Pancreas (tissue), 10 donors: ENCODE data around the gene CHST8. TPM values are rescaled to one million over a fixed set of nuclear protein-coding genes. Genes with fewer than 3 reads are reported as not detected.

Source experiments
- ATAC-seq, 4 donors: fragments of 200-7000 bp; cut with Tn5 transposase; one replicate each; pipeline versions ENCODE4 v1.8.0 to v1.9.1; 2020; ENCODE audit warnings: mild to moderate bottlenecking in 4 of 4, moderate library complexity in 4 of 4
- DNase-seq, 6 donors: peaks; one replicate each; pipeline ENCODE4 v3.0.0-alpha.2; 2020
- FAIRE-seq: peaks from 2 replicates; lab custom pipeline; 2012; peaks lifted over from hg19 to GRCh38; lab: Jason Lieb, UNC
- H3K27ac ChIP-seq, 4 donors: fragments of 200-600 bp; sonication (generic); 1 replicate in 3 of 4; 2 replicates in 1 of 4; pipeline versions ENCODE4 v1.5.0 to v1.8.0; 2020
- H3K27me3 ChIP-seq, 4 donors: fragments of 200-600 bp; one replicate each; pipeline ENCODE4 v1.8.0; 2021
- H3K36me3 ChIP-seq, 3 donors: fragments of 200-600 bp; sonication (generic) in 1 of 3; one replicate each; pipeline versions ENCODE4 v1.5.0 to v1.8.0; 2020 to 2021
- H3K4me1 ChIP-seq, 3 donors: fragments of 200-600 bp; one replicate each; pipeline ENCODE4 v1.8.0; 2021
- H3K4me3 ChIP-seq, 4 donors: fragments of 200-600 bp; sonication (generic) in 2 of 4; one replicate each; pipeline versions ENCODE4 v1.5.0 to v1.8.0; 2020 to 2021
- H3K9me3 ChIP-seq, 4 donors: fragments of 200-600 bp; one replicate each; pipeline ENCODE4 v1.8.0; 2021
- CTCF ChIP-seq, 4 donors: fragments of 200-600 bp; sonication (generic) in 3 of 4; IDR thresholded peaks; one replicate each; pipeline versions ENCODE4 v1.5.0 to v1.8.0; 2021; ENCODE audit warnings: antibody characterized with exemption in 4 of 4
- WGBS, 2 donors: extraction: QIAGEN DNeasy Blood & Tissue Kit; methylation state at CpG; one replicate each; pipeline ENCODE4 v1.1.7; 2013; 5-methylcytosine and 5-hydroxymethylcytosine counted together
- intact Hi-C, 3 donors: fragments of 100-400 bp; cut with DNase I; formaldehyde crosslinking; loops; one replicate each; pipeline versions ENCODE4 v1.11.1 to v1.14.2; 2022
- polyA plus RNA-seq, 2 donors: library from polyadenylated mRNA; stranded (reverse); fragments of 200-250 nt; gene quantifications; one replicate each; pipeline ENCODE4 v1.2.3, GENCODE V29; 2013
- total RNA-seq, 6 donors: library from RNA; stranded (reverse); fragmentation: NEBNext Ultra II Directional in 4 of 6; extraction: Animal tissue kit (Norgen Biotek cat#: 25700) in 4 of 6; gene quantifications; one replicate each; pipeline versions ENCODE4 v1.2.1 to v1.2.4, GENCODE V29; 2021 to 2023
- donor health status: healthy with polysubstance abuse.
- donor health status: DM: no; HTN: no; CAD: no; lungs with moderate emphysema.
- donor health status: DM: no; HTN: no; CAD: no.
- donor health status: control.
- donor health status: control.
- donor health status: Bipolar disorder and iron deficiency.
- donor health status: DM: yes; HTN: yes; CAD: no.
- donor health status: DM: no; HTN: no; CAD: no.
- donor health status: DM: no; HTN: no; CAD: no.
- donor health status: DM: yes; HTN: yes; CAD: no.

The CHST8 gene
- total and polyA plus RNA-seq, 8 donors, result 0.41 to 3.6 (median 0.89) TPM

- H3K27me3 ChIP-seq, result peaks cover 0 to 31% (median 3%) of the 10 kb centered on the region in 4 donors
- TF ChIP-seq CTCF (IDR thresholded peaks at IDR 0.05), result no peak
- no peak overlapping the region for H3K27ac ChIP-seq
- no peak for DNase-seq
- H3K4me3 ChIP-seq, result peak overlapping the region in 2 of 4 donors; percentile 38 to 53
- 13 to 14% methylated on average over 52 to 60 of the region's 60 CpGs for WGBS, 2 donors
- peaks cover 0 to 12% (median 4%) of the 10 kb centered on the region in 3 donors for H3K4me1 ChIP-seq
- no peak for FAIRE-seq
- no peaks in the 10 kb centered on the region for H3K36me3 ChIP-seq
- peak in 3 of 4 donors; percentile 8 to 21 (median 14) for ATAC-seq
- no peaks in the 10 kb centered on the region for H3K9me3 ChIP-seq
- intact Hi-C loops, result no loop called here
Measured at GRCh38 chr19:33621065-33621785, 528 bp upstream of the CHST8 start.

GRCh38 chr19:33622505-33622808, 704 bp downstream of the CHST8 start:
- Histone ChIP-seq H3K27ac (no peak overlapping the region), H3K9me3 (no peaks in the 10 kb centered on the region), H3K27me3 (peaks cover 0 to 31% (median 3%) of the 10 kb centered on the region in 4 donors), H3K4me3 (peak overlapping the region; percentile 27 to 53 (median 40)), H3K36me3 (no peaks in the 10 kb centered on the region), H3K4me1 (peaks cover 0 to 12% (median 4%) of the 10 kb centered on the region in 3 donors)
- TF ChIP-seq CTCF (IDR thresholded peaks at IDR 0.05), result no peak
- DNase-seq (peak in 1 of 6 donors; percentile 60), ATAC-seq (peak; percentile 43 to 72 (median 68)), FAIRE-seq (no peak)
- 1% methylated on average over 35 of the region's 35 CpGs for WGBS, 2 donors
- intact Hi-C loops, result no loop called here

- H3K36me3 ChIP-seq, result no peaks in the 10 kb centered on the region
- peak overlapping the region in 2 of 4 donors; percentile 38 to 53 for H3K4me3 ChIP-seq
- peaks cover 0 to 31% (median 3%) of the 10 kb centered on the region in 4 donors for H3K27me3 ChIP-seq
- DNase-seq (no peak), FAIRE-seq (no peak), ATAC-seq (peak; percentile 7 to 29 (median 12))
- no peaks in the 10 kb centered on the region for H3K9me3 ChIP-seq
- H3K4me1 ChIP-seq, result peaks cover 0 to 12% (median 4%) of the 10 kb centered on the region in 3 donors
- H3K27ac ChIP-seq, result no peak overlapping the region
- TF ChIP-seq CTCF (IDR thresholded peaks at IDR 0.05), result no peak
- intact Hi-C loops, result no loop called here
- 2% methylated on average over 56 to 64 of the region's 64 CpGs for WGBS, 2 donors
Measured at GRCh38 chr19:33622809-33623511, 1.2 kb downstream of the CHST8 start.

GRCh38 chr19:33624586-33624985, 2.8 kb downstream of the CHST8 start:
- ATAC-seq (no peak), DNase-seq (no peak), FAIRE-seq (no peak)
- no peaks in the 10 kb centered on the region for H3K9me3 ChIP-seq
- no peaks in the 10 kb centered on the region for H3K36me3 ChIP-seq
- intact Hi-C loops, result no loop called here
- 43 to 68% methylated on average over 5 of the region's 5 CpGs for WGBS, 2 donors
- H3K4me3 ChIP-seq, result no peak overlapping the region
- H3K4me1 ChIP-seq, result peaks cover 0 to 12% (median 4%) of the 10 kb centered on the region in 3 donors
- H3K27me3 ChIP-seq, result peaks cover 0 to 31% (median 3%) of the 10 kb centered on the region in 4 donors
- TF ChIP-seq CTCF (IDR thresholded peaks at IDR 0.05), result no peak
- no peak overlapping the region for H3K27ac ChIP-seq
